Calu3 (cell line): Measurements from ENCODE around the gene XRCC4. TPM values are rescaled to one million over a fixed set of nuclear protein-coding genes. Genes with fewer than 3 reads are reported as not detected.

Experiments used
- BruUV-seq: library from RNA; stranded (reverse); fragments of 400-500 nt; replicated peaks from 2 replicates; lab custom pipeline; 2021; lab: Mats Ljungman, UMichigan
- CTCF ChIA-PET: fragments of 300-600 bp; sonication (Branson Sonifier 250); formaldehyde crosslinking; loops from one replicate; lab custom pipeline; 2022; ENCODE audit warnings: antibody characterized with exemption; lab: Charles Lee
- DNase-seq: peaks from one replicate; pipeline ENCODE4 v3.0.0; 2022
- H3K27ac Mint-ChIP-seq: one replicate; pipeline ENCODE4 v1.8.0; 2022; ENCODE audit warnings: mixed read lengths; ENCODE audit not compliant: unreplicated experiment
- H3K27me3 Mint-ChIP-seq: one replicate; pipeline ENCODE4 v1.8.0; 2022; ENCODE audit warnings: mixed read lengths; ENCODE audit not compliant: unreplicated experiment
- H3K36me3 Mint-ChIP-seq: one replicate; pipeline ENCODE4 v1.8.0; 2022; ENCODE audit warnings: mild to moderate bottlenecking, moderate library complexity, mixed read lengths; ENCODE audit not compliant: insufficient read depth, unreplicated experiment
- H3K4me1 Mint-ChIP-seq: one replicate; pipeline ENCODE4 v1.8.0; 2022; ENCODE audit warnings: mild to moderate bottlenecking, low read depth, mixed read lengths; ENCODE audit not compliant: unreplicated experiment
- H3K4me3 Mint-ChIP-seq: one replicate; pipeline ENCODE4 v1.8.0; 2022; ENCODE audit warnings: mild to moderate bottlenecking, low read depth, moderate library complexity, mixed read lengths; ENCODE audit not compliant: unreplicated experiment
- H3K9me3 Mint-ChIP-seq: one replicate; pipeline ENCODE4 v1.8.0; 2022; ENCODE audit warnings: low read depth, mixed read lengths; ENCODE audit not compliant: unreplicated experiment
- CTCF ChIP-seq: fragments of 200-600 bp; IDR thresholded peaks from one replicate; pipeline ENCODE4 v1.8.0; 2022; ENCODE audit warnings: antibody characterized with exemption; ENCODE audit not compliant: unreplicated experiment
- intact Hi-C: fragments of 100-400 bp; cut with micrococcal nuclease; formaldehyde crosslinking; loops from one replicate; pipeline ENCODE4 v1.10.0; 2022; ENCODE audit not compliant: unreplicated experiment
- total RNA-seq: library from RNA; stranded (reverse); gene quantifications from 2 replicates; pipeline ENCODE4 v1.2.3, GENCODE V29; 2022

XRCC4 gene
- total RNA-seq, 1 experiment from 2014 or later = 25.5 TPM

- no peak for TF ChIP-seq CTCF
- no peaks in the 10 kb centered on the region for H3K27me3 Mint-ChIP-seq
- H3K27ac Mint-ChIP-seq = no peak overlapping the region
Measured at GRCh38 chr5:83281658-83282057, 204.3 kb downstream of the XRCC4 start.

DNA sequence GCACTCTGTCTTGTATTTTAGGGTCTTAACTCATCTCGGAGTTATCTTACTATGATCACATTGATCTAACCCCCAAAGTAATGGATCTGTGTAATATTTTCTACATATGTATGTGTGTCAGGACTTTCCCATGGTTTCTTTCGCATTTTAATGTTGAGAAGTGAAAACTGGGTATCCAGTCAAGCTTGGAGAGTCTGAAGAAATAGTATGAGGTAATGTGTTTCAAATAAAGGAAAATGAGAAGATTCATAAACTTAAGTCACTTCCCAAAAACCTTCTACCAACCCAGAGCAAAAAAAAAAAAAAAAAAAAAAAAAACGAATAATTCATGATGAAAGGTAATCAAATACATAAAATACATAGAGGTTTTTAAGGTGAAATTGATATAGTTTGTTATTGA lies 206.4 kb downstream of the XRCC4 start:
- Mint-ChIP-seq H3K27ac (no peak overlapping the region), H3K9me3 (no peaks in the 10 kb centered on the region), H3K27me3 (no peaks in the 10 kb centered on the region), H3K4me1 (peaks cover 16% of the 10 kb centered on the region), H3K4me3 (no peak overlapping the region), H3K36me3 (no peaks in the 10 kb centered on the region)
- BruUV-seq = no TSS peak
- no peak for TF ChIP-seq CTCF
- DNase-seq = no peak
- CTCF ChIA-PET = no interaction called here
- intact Hi-C loops = no loop called here

More at GRCh38 chr5:83281658-83282057, 204.3 kb downstream of the XRCC4 start:
- Mint-ChIP-seq H3K4me3 (no peak overlapping the region), H3K4me1 (peaks cover 16% of the 10 kb centered on the region), H3K9me3 (no peaks in the 10 kb centered on the region), H3K36me3 (no peaks in the 10 kb centered on the region)
- intact Hi-C loops = no loop called here
- DNase-seq = no peak
- no TSS peak for BruUV-seq
- CTCF ChIA-PET = interaction anchor here (0.6 kb wide), 1 partner anchor 866 kb away, joined by 7 read pairs; no protein-coding TSS in a partner anchor

GRCh38 chr5:83285661-83286398 lies 208.5 kb downstream of the XRCC4 start:
- intact Hi-C loops = no loop called here
- Mint-ChIP-seq H3K27ac (no peak overlapping the region), H3K27me3 (no peaks in the 10 kb centered on the region), H3K9me3 (no peaks in the 10 kb centered on the region), H3K4me1 (peaks cover 14% of the 10 kb centered on the region), H3K4me3 (no peak overlapping the region), H3K36me3 (no peaks in the 10 kb centered on the region)
- no peak for TF ChIP-seq CTCF
- DNase-seq = no peak
- no TSS peak for BruUV-seq
- CTCF ChIA-PET = no interaction called here

DNA sequence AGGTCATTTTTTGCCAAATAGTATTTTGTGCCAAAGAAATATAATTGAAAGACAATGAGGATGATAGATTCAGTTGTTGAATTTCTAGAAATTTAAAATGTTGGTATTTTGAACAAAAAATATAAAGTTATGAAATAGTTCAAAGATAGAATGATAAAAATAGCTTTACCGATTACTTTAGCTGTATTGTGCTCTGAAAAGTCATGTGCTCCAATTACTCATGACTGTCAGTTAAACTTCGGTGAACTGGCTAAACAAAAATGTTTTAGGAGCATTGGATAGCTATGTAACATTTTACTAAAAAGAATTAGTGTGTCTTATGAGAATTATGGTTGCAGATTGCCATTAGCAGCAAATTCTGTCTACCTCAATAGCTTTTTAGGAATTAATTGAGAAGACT lies 216.9 kb downstream of the XRCC4 start:
- BruUV-seq = no TSS peak
- no peak overlapping the region for H3K4me3 Mint-ChIP-seq
- TF ChIP-seq CTCF = no peak

More for the DNA sequence above, 216.9 kb downstream of the XRCC4 start:
- intact Hi-C loops = no loop called here
- Mint-ChIP-seq H3K27ac (no peak overlapping the region), H3K36me3 (no peaks in the 10 kb centered on the region), H3K4me1 (no peaks in the 10 kb centered on the region), H3K27me3 (no peaks in the 10 kb centered on the region), H3K9me3 (peaks cover 1% of the 10 kb centered on the region)
- no peak for DNase-seq
- CTCF ChIA-PET = no interaction called here
